KMS-11 (cell line): Measurements from ENCODE around the gene P2RX3.

Experiments used
- H2AFZ ChIP-seq: fragments of 200-600 bp; sonication (generic); 2 replicates; pipeline ENCODE4 v1.6.1; 2016; ENCODE audit warnings: antibody characterized with exemption, mixed run types, low read depth
- H3K27ac ChIP-seq: fragments of 200-600 bp; sonication (generic); 2 replicates; pipeline ENCODE4 v1.6.1; 2016; ENCODE audit warnings: mild to moderate bottlenecking, mixed run types
- H3K27me3 ChIP-seq: fragments of 200-600 bp; sonication (generic); 2 replicates; pipeline ENCODE4 v1.6.1; 2017; ENCODE audit warnings: mild to moderate bottlenecking, low read depth, mixed run types, moderate library complexity; ENCODE audit not compliant: insufficient read depth
- H3K36me3 ChIP-seq: fragments of 200-600 bp; sonication (generic); 2 replicates; pipeline ENCODE4 v1.6.1; 2017; ENCODE audit warnings: mild to moderate bottlenecking, mixed run types; ENCODE audit not compliant: insufficient read depth
- H3K4me1 ChIP-seq: fragments of 200-600 bp; sonication (generic); 2 replicates; pipeline ENCODE4 v1.6.1; 2016; ENCODE audit warnings: mild to moderate bottlenecking, low read depth, mixed run types; ENCODE audit not compliant: poor library complexity, severe bottlenecking
- H3K4me2 ChIP-seq: fragments of 200-600 bp; sonication (generic); 2 replicates; pipeline ENCODE4 v1.7.0; 2016; ENCODE audit warnings: mild to moderate bottlenecking, mixed run types
- H3K4me3 ChIP-seq: fragments of 200-600 bp; sonication (generic); IDR thresholded peaks from 2 replicates; pipeline ENCODE4 v1.6.1; 2017; ENCODE audit warnings: low read depth, low read length, mixed read lengths; ENCODE audit not compliant: insufficient read depth
- H3K79me2 ChIP-seq: fragments of 200-600 bp; sonication (generic); 2 replicates; pipeline ENCODE4 v1.6.1; 2016; ENCODE audit warnings: low read depth, mixed run types; ENCODE audit not compliant: insufficient read depth
- H3K9ac ChIP-seq: fragments of 200-600 bp; sonication (generic); 2 replicates; pipeline ENCODE4 v1.6.1; 2016; ENCODE audit warnings: mild to moderate bottlenecking, mixed run types
- H4K20me1 ChIP-seq: fragments of 200-600 bp; sonication (generic); 2 replicates; pipeline ENCODE4 v1.6.1; 2016; ENCODE audit warnings: mild to moderate bottlenecking, mixed run types; ENCODE audit not compliant: insufficient read depth
- CTCF ChIP-seq: fragments of 200-600 bp; sonication (generic); conservative IDR thresholded peaks from 2 replicates; pipeline ENCODE4 v1.6.1; 2017; ENCODE audit warnings: low read depth, mild to moderate bottlenecking, antibody characterized with exemption, low read length, moderate library complexity, mixed read lengths

P2RX3 gene

GRCh38 chr11:57353852-57354251, 15.7 kb downstream of the P2RX3 start:
- Histone ChIP-seq H3K4me2 (no peak overlapping the region), H3K4me1 (no peaks in the 10 kb centered on the region), H3K4me3 (no peak overlapping the region), H3K27ac (no peak overlapping the region), H4K20me1 (no peaks in the 10 kb centered on the region), H3K27me3 (no peaks in the 10 kb centered on the region), H2AFZ (no peak overlapping the region), H3K9ac (no peak overlapping the region), H3K79me2 (no peaks in the 10 kb centered on the region), H3K36me3 (no peaks in the 10 kb centered on the region)
- TF ChIP-seq CTCF = no peak

- Histone ChIP-seq H3K27me3 (no peaks in the 10 kb centered on the region), H3K27ac (no peak overlapping the region), H4K20me1 (no peaks in the 10 kb centered on the region), H3K36me3 (no peaks in the 10 kb centered on the region), H3K4me1 (no peaks in the 10 kb centered on the region), H2AFZ (no peak overlapping the region), H3K79me2 (no peaks in the 10 kb centered on the region), H3K4me2 (no peak overlapping the region), H3K4me3 (no peak overlapping the region), H3K9ac (no peak overlapping the region)
- TF ChIP-seq CTCF = no peak
Measured at GRCh38 chr11:57354699-57355098, 16.5 kb downstream of the P2RX3 start.

- H3K27ac ChIP-seq = no peak overlapping the region
- no peak overlapping the region for H3K9ac ChIP-seq
- no peaks in the 10 kb centered on the region for H3K36me3 ChIP-seq
- no peak overlapping the region for H3K4me2 ChIP-seq
- no peaks in the 10 kb centered on the region for H4K20me1 ChIP-seq
- H3K4me1 ChIP-seq = no peaks in the 10 kb centered on the region
- H3K27me3 ChIP-seq = no peaks in the 10 kb centered on the region
- H3K4me3 ChIP-seq = no peak overlapping the region
- no peak for TF ChIP-seq CTCF
- H3K79me2 ChIP-seq = no peaks in the 10 kb centered on the region
- no peak overlapping the region for H2AFZ ChIP-seq
Measured at GRCh38 chr11:57356268-57356667, 18.1 kb downstream of the P2RX3 start.

- H3K27ac ChIP-seq = no peak overlapping the region
- no peak overlapping the region for H2AFZ ChIP-seq
- H3K27me3 ChIP-seq = no peaks in the 10 kb centered on the region
- no peak overlapping the region for H3K4me3 ChIP-seq
- no peaks in the 10 kb centered on the region for H3K4me1 ChIP-seq
- H3K79me2 ChIP-seq = no peaks in the 10 kb centered on the region
- H3K9ac ChIP-seq = no peak overlapping the region
- no peak for TF ChIP-seq CTCF
- H3K36me3 ChIP-seq = no peaks in the 10 kb centered on the region
- no peak overlapping the region for H3K4me2 ChIP-seq
- no peaks in the 10 kb centered on the region for H4K20me1 ChIP-seq
Measured at GRCh38 chr11:57357310-57357709, 19.2 kb downstream of the P2RX3 start.

- Histone ChIP-seq H3K27ac (no peak overlapping the region), H3K79me2 (no peaks in the 10 kb centered on the region), H3K4me1 (no peaks in the 10 kb centered on the region), H3K27me3 (no peaks in the 10 kb centered on the region), H3K4me3 (no peak overlapping the region), H3K9ac (no peak overlapping the region), H4K20me1 (no peaks in the 10 kb centered on the region), H3K36me3 (no peaks in the 10 kb centered on the region), H2AFZ (no peak overlapping the region), H3K4me2 (no peak overlapping the region)
- no peak for TF ChIP-seq CTCF
Measured at GRCh38 chr11:57357856-57358255, 19.7 kb downstream of the P2RX3 start.
